Stimulated activated CD8-positive, alpha-beta memory T cell treated with anti-CD3 and anti-CD28 coated beads, Interleukin-4, amount 100 ng/mL, for 4 hours (primary cell): ENCODE data around the gene LRRC42.

ENCODE experiments used
- DNase-seq, 2 donors: peaks; one replicate each; pipeline ENCODE4 v3.0.0-alpha.2; 2020; ENCODE audit warnings: low read depth in 2 of 2, low spot score in 1 of 2

LRRC42 gene

DNA sequence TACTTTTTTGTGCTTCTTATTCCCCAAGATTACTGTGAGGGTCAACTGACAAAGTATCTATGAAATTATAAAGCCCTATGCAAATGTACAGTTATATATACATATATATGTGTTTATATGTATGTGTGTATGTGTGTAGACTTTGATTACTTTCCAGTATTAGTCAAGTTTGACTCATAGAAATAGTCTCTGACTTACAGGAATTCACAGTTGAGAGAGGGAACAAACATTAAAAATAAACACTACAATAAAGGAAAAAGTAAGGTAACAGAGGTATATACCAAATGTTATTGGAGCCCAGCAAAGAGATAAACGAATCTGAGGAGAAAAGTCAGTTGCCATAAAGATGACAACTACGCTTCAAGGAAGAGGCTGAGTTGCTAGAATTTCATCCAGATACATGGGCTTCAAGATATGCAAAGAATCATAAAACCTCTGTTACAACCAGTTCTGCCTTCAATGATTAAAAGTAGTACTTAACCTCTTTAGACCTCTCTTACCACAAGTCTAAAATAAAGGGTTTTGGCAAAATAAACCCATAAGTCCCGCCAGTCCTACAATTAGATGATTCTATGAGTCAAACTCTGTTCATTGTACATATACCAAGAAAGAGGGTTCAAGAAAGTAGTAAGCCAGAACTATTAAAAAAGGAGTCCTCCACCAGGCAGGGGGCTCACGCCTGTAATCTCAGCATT lies 7.9 kb upstream of the LRRC42 start:
- no peak for DNase-seq

DNA sequence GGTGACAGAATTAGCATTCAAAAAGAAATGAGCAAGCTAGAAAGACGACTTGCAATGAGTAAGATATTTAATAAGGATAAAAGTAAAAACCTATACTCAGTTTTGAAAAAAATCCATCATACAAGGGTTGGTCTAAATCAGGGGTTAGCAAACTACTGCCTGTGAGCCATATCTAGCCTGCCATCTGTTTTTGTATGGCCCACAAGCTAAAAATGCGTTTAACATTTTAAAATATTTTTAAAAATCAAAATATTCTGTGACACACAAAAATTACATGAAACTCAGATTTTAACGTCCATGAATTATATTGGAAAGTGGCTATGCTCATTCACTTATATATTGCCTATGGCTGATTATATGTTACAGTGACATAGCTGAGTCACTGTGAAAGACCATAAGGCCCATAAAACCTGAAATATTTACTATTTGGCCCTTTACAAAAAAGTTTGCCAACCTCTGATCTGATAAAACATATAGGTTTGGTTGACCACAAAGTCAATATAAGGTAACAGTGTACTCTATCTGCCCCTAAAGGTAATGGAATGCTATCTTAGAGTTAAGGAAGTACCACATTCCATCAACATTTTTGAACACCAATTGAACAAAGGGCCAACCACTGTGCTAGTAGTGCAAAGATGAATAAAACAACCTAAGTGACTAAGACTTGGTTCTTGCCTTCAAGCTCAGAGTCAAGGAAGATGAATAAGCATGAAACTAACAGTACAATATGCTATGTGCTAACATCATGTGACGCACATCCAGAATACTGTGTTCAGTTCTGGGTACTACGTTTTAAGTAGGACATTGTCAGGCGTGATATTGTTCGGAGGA lies 3.8 kb upstream of the LRRC42 start:
- no peak for DNase-seq

DNA sequence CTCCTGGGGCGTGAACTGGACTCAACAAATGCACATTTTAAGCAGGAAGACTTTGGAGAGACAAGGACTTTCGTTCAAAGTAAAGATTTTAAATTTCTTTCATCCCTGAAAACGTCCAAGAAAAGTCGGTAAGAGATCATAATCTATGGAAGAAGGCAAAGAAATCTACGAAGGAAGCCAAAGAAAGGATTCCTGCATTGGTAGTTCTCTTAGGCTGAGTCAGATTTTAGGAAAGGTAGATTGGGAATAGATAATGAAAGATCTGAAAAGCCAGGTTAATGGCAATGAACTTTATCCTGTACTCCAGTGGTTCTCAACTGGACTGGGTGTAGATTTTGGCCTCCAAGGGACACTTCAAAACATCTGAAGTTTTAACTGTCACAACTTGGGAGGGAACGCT lies 3.1 kb upstream of the LRRC42 start:
- no peak for DNase-seq

GRCh38 chr1:53943490-53944043 lies 2.6 kb upstream of the LRRC42 start:
- no peak for DNase-seq

DNA sequence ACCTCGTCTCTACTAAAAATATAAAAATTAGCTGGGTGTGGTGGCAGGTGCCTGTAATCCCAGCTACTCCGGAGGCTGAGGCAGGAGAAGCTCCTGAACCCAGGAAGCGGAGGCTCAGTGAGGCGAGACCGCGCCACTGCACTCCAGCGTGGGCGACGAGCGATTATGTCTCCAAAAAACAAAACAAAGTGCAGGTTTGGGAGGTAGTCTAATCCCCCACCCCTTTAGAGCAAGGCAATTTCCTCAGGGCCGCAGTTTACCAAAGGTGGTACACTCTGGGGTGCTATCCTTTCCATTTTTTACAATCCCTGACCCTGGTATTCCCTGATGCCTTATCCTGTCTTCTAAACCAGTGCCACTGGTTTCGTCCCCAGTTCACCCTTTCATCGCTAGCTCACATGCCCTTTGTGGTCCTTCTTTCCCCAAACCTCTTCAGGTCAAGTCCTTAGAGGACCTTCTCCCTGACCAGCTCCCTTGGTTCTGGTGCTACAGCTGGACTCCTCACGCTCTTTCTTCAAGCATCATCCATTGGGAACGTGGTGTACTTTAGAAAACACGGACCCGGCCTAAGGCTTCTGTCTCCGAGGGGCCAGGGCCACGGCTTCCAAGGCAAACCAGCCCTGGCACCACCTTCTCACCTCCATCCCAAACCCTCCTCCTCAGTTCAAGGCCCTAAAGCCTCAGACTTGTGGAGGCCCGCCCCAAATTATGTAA lies 1.5 kb upstream of the LRRC42 start:
- no peak for DNase-seq

GRCh38 chr1:53945183-53945432 lies 1.0 kb upstream of the LRRC42 start:
- no peak for DNase-seq

DNA sequence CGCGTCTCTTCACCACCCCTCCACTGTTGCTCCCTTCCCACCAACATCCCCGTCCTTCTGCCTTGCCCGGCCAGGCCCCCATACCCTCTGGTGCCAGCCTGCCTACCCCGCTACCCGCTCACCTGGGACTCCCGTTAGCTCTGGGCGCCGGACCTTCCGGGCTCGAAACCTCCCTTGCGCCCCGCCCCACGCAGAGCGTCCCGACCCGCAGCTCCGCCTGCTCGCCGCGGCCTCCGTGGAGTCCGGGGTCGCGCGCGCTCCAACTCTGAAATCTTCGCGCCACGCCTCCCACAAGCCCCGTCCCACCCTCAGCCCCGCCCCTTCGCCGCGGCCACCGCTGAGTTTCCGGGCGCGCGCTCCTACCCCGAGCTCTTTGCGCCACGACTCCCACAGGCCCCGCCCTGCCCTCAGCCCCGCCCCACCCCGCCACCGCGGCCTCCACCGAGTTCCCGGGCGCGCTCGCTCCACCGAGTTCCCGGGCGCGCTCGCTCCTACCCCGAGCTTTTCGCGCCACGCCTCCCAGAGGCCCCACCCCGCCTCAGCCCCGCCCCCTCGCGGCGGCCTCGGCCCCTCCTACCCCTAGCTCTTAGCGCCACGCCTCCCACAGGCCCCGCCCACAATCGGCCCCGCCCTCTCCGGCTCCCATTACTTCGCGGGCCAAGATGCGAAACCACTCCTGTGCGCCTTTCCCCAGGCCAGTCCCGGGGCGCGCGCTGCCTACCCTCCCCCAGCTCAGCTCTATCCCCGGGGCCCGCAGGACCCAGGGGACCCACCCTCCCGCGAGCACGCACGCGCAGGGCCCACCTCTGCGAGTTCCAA lies 508 bp upstream of the LRRC42 start, which contains the start of gene IFT25:
IFT25 (minus strand) TSS at position 267 of the 819 bp plus-strand sequence. CDS start 5,617 bp downstream, outside the sequence.
- peak; percentile 97 to 99 for DNase-seq

- DNase-seq, result no peak
These were observed 1.2 kb downstream of the LRRC42 start for GRCh38 chr1:53947172-53947907.

- no peak for DNase-seq
These were observed 2.1 kb downstream of the LRRC42 start for GRCh38 chr1:53948291-53948690.

DNA sequence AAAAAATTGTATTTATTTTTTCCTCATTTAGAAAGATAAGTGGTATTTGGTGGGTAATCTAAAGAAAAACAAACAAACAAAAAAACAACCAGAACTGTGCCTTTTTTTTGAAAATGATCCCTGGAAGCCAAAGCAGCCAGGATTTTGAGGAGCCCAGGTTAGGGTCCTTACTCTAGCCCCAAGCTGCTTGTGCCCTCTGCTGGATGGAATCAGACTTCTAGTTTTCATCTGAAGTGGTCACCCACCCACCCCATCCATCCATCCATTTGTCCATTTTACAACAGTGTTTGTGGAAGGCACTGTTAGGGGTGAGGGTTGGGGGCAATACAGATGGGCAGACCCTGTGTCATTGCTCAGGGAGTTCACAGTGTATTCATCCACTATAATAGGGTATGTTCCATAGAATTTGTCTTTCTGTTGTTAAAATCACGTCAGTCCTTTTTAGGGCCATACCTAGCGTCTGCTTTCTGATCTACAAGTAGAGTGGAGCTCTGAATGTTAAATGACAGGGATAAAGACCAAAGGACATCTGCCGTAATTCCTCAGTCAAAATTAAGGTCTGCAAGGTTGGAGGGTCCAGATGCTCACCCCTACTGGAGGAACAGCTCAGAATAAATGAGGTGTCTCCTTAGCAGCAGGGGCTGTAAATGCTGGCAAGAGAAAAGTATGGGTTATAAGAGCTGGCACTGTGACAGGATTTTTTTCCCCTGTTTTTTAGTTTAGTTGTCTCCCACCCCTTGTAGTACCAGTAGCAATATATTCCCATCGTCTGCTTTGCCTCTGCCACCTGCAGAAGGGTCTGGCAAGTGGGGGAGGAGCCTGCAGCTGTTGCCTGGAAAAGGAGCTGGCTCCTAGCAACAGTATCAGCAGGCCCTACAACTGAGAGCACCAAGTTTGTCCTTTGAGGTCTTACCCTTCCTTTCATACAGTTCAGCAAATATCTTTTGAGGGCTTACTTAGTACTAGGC lies 3.2 kb downstream of the LRRC42 start:
- DNase-seq, result no peak

GRCh38 chr1:53951697-53952096 lies 5.5 kb downstream of the LRRC42 start:
- DNase-seq, result no peak

DNA sequence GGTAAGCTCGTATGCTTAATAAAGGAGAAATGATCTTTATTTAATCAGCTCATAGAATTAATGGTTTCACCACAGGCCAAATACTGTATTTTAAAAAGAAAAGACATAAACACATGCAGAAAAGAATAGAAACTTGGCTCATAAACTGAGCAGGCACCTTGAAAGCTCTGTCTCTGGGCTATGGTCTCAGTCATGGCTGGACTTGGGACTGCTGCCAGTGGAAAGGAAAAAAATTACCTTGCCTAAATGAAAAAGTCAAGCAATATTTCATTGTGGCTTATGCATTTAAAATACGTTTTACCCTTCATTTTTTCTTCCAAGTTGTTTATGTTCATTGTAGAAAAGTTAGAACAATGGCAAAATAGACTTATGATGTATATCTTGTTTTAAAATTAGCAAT lies 8.0 kb downstream of the LRRC42 start:
- DNase-seq, result no peak

DNA sequence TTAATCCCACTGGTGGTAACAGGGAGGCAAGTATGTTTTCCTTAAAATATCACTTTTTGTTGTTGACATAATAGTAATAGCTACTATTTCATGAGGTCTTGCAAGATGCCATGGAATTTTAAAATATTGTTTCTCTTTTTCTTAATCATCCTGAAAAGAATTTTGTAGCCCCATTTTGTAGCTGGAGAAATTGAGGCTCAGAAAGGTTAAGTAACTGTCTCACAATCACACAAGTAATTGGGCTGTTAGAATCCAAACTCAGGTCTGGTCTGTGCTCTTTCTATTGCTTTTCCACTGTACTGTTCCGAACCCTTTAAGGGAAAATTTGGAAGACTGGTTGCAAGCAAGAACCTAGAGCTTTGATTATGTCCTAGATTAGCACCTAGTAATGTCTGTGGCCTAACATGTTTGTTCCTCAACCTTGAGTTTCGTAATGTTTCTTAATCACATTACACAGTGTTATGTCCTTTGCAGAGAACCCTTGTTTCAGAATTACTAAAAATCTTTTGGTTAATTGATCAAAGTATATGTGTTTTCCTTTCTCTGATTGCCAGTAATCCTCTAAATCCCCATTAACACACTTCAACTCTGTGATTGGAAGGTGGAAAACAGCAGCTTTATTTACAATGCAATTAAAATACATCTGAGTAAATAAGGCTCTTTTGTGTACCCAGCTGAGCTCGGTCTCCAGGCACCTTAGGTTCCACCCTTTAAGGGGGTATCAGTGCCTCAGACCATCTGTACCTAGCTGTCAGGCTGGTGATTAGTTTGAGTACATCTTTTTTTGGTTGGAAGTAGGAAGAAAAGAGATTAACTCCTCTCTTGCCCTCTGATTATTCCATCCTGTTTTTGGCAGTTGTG lies 10.4 kb downstream of the LRRC42 start:
- no peak for DNase-seq

GRCh38 chr1:53957194-53957818 lies 11.2 kb downstream of the LRRC42 start:
- DNase-seq, result no peak

GRCh38 chr1:53959664-53960250 lies 13.6 kb downstream of the LRRC42 start:
- no peak for DNase-seq

GRCh38 chr1:53962395-53962794 lies 16.2 kb downstream of the LRRC42 start:
- no peak for DNase-seq

- DNase-seq, result no peak
These were observed 17.3 kb downstream of the LRRC42 start for GRCh38 chr1:53963460-53963859.
